Thoracic aorta (tissue), 2 donors: ENCODE measurements around the gene DPCD. TPM values are rescaled to one million over a fixed set of nuclear protein-coding genes. Genes with fewer than 3 reads are reported as not detected.

Experiments
- ATAC-seq: fragments of 150-250 bp; one replicate; pipeline ENCODE4 v1.8.0; 2017; ENCODE audit warnings: low read depth; ENCODE audit not compliant: insufficient number of reproducible peaks, low FRiP score
- DNase-seq: peaks from one replicate; pipeline ENCODE4 v3.0.0-alpha.2; 2020; ENCODE audit warnings: low spot score
- H3K27ac ChIP-seq, 2 donors: fragments of 200-600 bp; sonication (generic); 1 replicate in 1 of 2; 2 replicates in 1 of 2; pipeline ENCODE4 v1.5.1; 2016; ENCODE audit warnings: mild to moderate bottlenecking in 2 of 2, moderate library complexity in 2 of 2
- H3K27me3 ChIP-seq: fragments of 200-600 bp; sonication (generic); replicated peaks from 2 replicates; pipeline ENCODE4 v1.6.0; 2016; ENCODE audit warnings: mild to moderate bottlenecking; ENCODE audit not compliant: insufficient read depth
- H3K36me3 ChIP-seq: fragments of 200-600 bp; sonication (generic); one replicate; pipeline ENCODE4 v1.5.1; 2016
- H3K4me1 ChIP-seq, 2 donors: fragments of 200-600 bp; sonication (generic); 1 replicate in 1 of 2; 2 replicates in 1 of 2; pipeline versions ENCODE4 v1.5.1 to v1.6.0; 2016; ENCODE audit warnings: low read depth in 2 of 2, mild to moderate bottlenecking in 1 of 2; ENCODE audit not compliant: control insufficient read depth in 1 of 2
- H3K4me3 ChIP-seq: fragments of 200-600 bp; sonication (generic); 2 replicates; pipeline ENCODE4 v1.5.1; 2016; ENCODE audit warnings: mild to moderate bottlenecking
- H3K9me3 ChIP-seq: fragments of 200-600 bp; sonication (generic); 2 replicates; pipeline ENCODE4 v1.5.1; 2016
- CTCF ChIP-seq: fragments of 200-600 bp; sonication (generic); IDR thresholded peaks from one replicate; pipeline ENCODE4 v1.5.1; 2019; ENCODE audit warnings: antibody characterized with exemption
- total RNA-seq, 2 donors: library from RNA; depleted of rRNA; stranded (reverse); fragments of >200 nt; gene quantifications; one replicate each; pipeline versions ENCODE4 v1.1.0 to v1.2.3, GENCODE V29; 2016

The DPCD gene
- total RNA-seq, 2 donors from 2014 or later = 12.6 to 22.9 TPM

- H3K4me1 ChIP-seq = no peaks in the 10 kb centered on the region
- H3K36me3 ChIP-seq = no peaks in the 10 kb centered on the region
- ATAC-seq (no peak), DNase-seq (no peak)
- no peak for TF ChIP-seq CTCF
- H3K27me3 ChIP-seq = no peaks in the 10 kb centered on the region
- no peaks in the 10 kb centered on the region for H3K9me3 ChIP-seq
- no peak overlapping the region for H3K4me3 ChIP-seq
- H3K27ac ChIP-seq = no peak overlapping the region
Measured at GRCh38 chr10:101595591-101596433, 7.7 kb downstream of the DPCD start.

GRCh38 chr10:101597091-101597900 lies 9.2 kb downstream of the DPCD start:
- Histone ChIP-seq H3K4me1 (no peaks in the 10 kb centered on the region), H3K27ac (no peak overlapping the region), H3K9me3 (no peaks in the 10 kb centered on the region), H3K27me3 (no peaks in the 10 kb centered on the region), H3K4me3 (no peak overlapping the region), H3K36me3 (no peaks in the 10 kb centered on the region)
- TF ChIP-seq CTCF = no peak
- DNase-seq (no peak), ATAC-seq (no peak)

DNA sequence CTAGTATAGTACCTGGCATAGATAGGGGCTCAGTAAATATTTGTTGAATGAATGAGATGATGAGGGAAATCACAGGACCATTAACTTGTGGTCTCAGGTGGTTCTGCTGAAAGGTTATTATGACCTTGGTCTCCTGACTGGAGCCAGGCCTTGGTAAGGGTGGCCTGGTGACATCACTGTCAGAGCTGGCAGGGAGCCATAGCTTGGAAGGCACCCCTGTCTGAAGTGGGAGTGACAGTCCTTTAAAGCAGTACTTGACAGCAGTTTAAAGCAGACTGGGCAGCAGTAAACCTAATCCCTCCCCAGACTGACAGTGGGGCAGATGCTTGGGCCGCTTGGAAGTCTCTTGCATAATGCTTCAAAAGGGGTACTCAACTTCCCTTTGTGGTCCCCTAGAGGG lies 13.4 kb downstream of the DPCD start:
- no peak for DNase-seq
- TF ChIP-seq CTCF = no peak
- Histone ChIP-seq H3K4me1 (no peaks in the 10 kb centered on the region), H3K27me3 (no peaks in the 10 kb centered on the region), H3K27ac (no peak overlapping the region), H3K4me3 (no peak overlapping the region), H3K9me3 (no peaks in the 10 kb centered on the region), H3K36me3 (peaks cover 5% of the 10 kb centered on the region)
- no peak for ATAC-seq

DNA sequence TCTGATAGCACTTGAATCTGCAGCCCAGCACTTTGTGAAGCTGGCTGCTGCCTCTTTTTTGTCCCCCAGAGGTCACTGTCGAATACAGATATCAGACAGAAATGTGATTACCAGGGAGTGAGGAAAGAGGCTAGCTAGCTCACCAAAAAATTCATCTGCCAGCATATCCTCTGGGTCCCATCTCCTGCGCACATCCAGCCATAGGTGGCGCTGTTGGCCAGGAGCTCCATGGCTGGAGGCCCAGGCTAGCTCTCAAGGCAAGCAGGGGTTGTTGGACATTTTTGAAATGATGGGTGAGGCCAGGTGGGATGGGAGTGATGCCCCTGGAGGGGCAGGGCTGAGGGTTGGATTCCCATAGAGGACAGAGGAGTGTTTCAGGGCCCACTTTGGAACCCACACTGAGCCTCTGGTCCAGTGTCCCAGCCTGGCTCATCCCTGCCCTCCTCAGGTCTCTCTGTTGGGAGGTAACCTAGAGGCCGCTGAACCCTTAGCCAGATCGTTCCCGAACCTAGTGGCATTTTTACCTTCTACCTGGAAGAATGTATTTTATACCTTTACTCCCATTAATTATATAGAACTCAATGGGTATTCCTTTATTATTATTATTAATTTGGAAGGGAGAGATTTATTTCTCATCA lies 14.8 kb downstream of the DPCD start:
- DNase-seq (no peak), ATAC-seq (peak; percentile 40)
- H3K4me1 ChIP-seq = no peaks in the 10 kb centered on the region
- H3K27ac ChIP-seq = no peak overlapping the region
- no peak overlapping the region for H3K4me3 ChIP-seq
- H3K36me3 ChIP-seq = peaks cover 13% of the 10 kb centered on the region
- peak; percentile 78 for TF ChIP-seq CTCF
- H3K27me3 ChIP-seq = no peaks in the 10 kb centered on the region
- H3K9me3 ChIP-seq = no peaks in the 10 kb centered on the region

DNA sequence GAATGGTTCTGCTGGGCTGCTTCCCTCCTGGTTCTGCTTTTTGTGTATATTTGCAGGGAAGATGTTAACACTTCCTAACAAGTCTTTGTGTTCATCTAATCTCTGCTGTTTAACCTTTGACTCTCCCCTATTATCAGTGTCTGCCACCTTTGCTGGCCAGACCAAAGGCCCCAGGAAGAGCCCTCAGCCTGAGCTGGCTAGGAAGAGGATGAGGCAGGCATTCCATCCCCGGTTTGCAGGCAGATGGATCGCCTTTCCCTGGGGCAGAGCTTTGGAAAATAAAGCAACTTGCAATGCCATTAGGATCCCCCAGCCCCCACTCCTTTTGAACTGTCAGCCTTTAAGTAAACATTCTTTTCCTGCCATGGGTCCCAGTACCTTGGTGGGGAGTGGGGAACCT lies 19.0 kb downstream of the DPCD start:
- no peak for DNase-seq
- Histone ChIP-seq H3K4me1 (no peaks in the 10 kb centered on the region), H3K36me3 (peaks cover 32% of the 10 kb centered on the region), H3K27me3 (no peaks in the 10 kb centered on the region), H3K9me3 (no peaks in the 10 kb centered on the region), H3K4me3 (no peak overlapping the region), H3K27ac (no peak overlapping the region)
- no peak for ATAC-seq
- TF ChIP-seq CTCF = no peak
